K562 (cell line): ENCODE data around the gene UNC5C. TPM values are rescaled to one million over a fixed set of nuclear protein-coding genes. Genes with fewer than 3 reads are reported as not detected.

Source experiments
- ATAC-seq: fragments of 200-7000 bp; cut with Tn5 transposase; 3 replicates; pipeline ENCODE4 v1.9.1; 2020; ENCODE audit warnings: moderate library complexity
- BruUV-seq: library from RNA; stranded (reverse); fragments of 400-500 nt; replicated peaks from 2 replicates; lab custom pipeline; 2021; lab: Mats Ljungman, UMichigan
- CTCF ChIA-PET: fragments of 300-600 bp; formaldehyde crosslinking; extraction: SDS; loops from one replicate; lab custom pipeline; 2021; ENCODE audit warnings: low intra/inter-chr PET ratio; lab: Yijun Ruan, JAX
- POLR2A ChIA-PET: fragments of 300-600, 350-650 bp; sonication (Branson Sonifier 250); formaldehyde crosslinking; extraction: SDS; loops from one replicate; lab custom pipeline; 2021; ENCODE audit warnings: antibody characterized with exemption, inconsistent platforms; lab: Yijun Ruan, JAX
- DNase-seq, 4 experiments: peaks; one replicate each; pipeline versions ENCODE4 v3.0.0 to v3.0.0-alpha.2; 2011 to 2018; ENCODE audit warnings: low spot score in 3 of 4, mixed read lengths in 3 of 4; ENCODE audit errors: extremely low read depth in 1 of 4
- FAIRE-seq: peaks from 2 replicates; lab custom pipeline; 2011; peaks lifted over from hg19 to GRCh38; lab: Jason Lieb, UNC
- H2AFZ ChIP-seq: 2 replicates; pipeline ENCODE4 v1.6.0; 2011; ENCODE audit warnings: low read depth, low read length, control low read depth, inconsistent platforms
- H3K27ac ChIP-seq: fragments of 200-600 bp; 3 replicates; pipeline ENCODE4 v1.8.0; 2011; ENCODE audit warnings: low read depth, mild to moderate bottlenecking, control low read depth, inconsistent platforms, low read length, moderate library complexity, mixed read lengths; ENCODE audit errors: extremely low read depth
- H3K27me3 ChIP-seq, 2 experiments: fragments of 300-600 bp in 1 of 2; 2 replicates in 1 of 2; 3 replicates in 1 of 2; pipeline versions ENCODE4 v1.6.0 to v1.8.0; 2011; ENCODE audit warnings: inconsistent platforms in 2 of 2, low read length in 2 of 2, mild to moderate bottlenecking in 1 of 2, mixed read lengths in 1 of 2, moderate library complexity in 1 of 2; ENCODE audit not compliant: control insufficient read depth in 2 of 2, insufficient read depth in 2 of 2
- H3K36me3 ChIP-seq: fragments of 300-600 bp; 3 replicates; pipeline ENCODE4 v1.8.0; 2011; ENCODE audit warnings: mild to moderate bottlenecking, low read length, inconsistent platforms; ENCODE audit not compliant: control insufficient read depth, insufficient read depth
- H3K4me1 ChIP-seq, 2 experiments: fragments of 200-600 bp in 1 of 2; replicated peaks in 1 of 2; 2 replicates in 1 of 2; 3 replicates in 1 of 2; pipeline versions ENCODE4 v1.5.1 to v1.8.0; 2011; ENCODE audit warnings: inconsistent platforms in 2 of 2, low read length in 2 of 2, mild to moderate bottlenecking in 1 of 2, mixed read lengths in 1 of 2, moderate library complexity in 1 of 2; ENCODE audit not compliant: control insufficient read depth in 2 of 2, insufficient read depth in 2 of 2
- H3K4me2 ChIP-seq: 2 replicates; pipeline ENCODE4 v1.6.1; 2011; ENCODE audit warnings: low read length, control low read depth, inconsistent platforms, mixed read lengths; ENCODE audit not compliant: insufficient read depth
- H3K4me3 ChIP-seq: fragments of 200-600 bp; sonication (generic), shearing (Covaris generic); 2 replicates; pipeline ENCODE4 v1.5.1; 2016; ENCODE audit warnings: control low read depth, inconsistent platforms
- H3K79me2 ChIP-seq: fragments of 200-600 bp; 3 replicates; pipeline ENCODE4 v1.8.0; 2011; ENCODE audit warnings: low read length, inconsistent platforms; ENCODE audit not compliant: control insufficient read depth, insufficient read depth
- H3K9ac ChIP-seq, 2 experiments: 2 replicates each; pipeline versions ENCODE4 v1.6.0 to v1.6.1; 2011; ENCODE audit warnings: low read depth in 2 of 2, low read length in 2 of 2, control low read depth in 1 of 2, inconsistent platforms in 1 of 2, mild to moderate bottlenecking in 1 of 2, mixed read lengths in 1 of 2; ENCODE audit not compliant: insufficient read depth in 1 of 2
- H3K9me1 ChIP-seq: one replicate; pipeline ENCODE4 v1.6.0; 2011; ENCODE audit warnings: inconsistent platforms, mild to moderate bottlenecking, low read length, moderate library complexity; ENCODE audit not compliant: control insufficient read depth, insufficient read depth
- H3K9me3 ChIP-seq: replicated peaks from 2 replicates; pipeline ENCODE4 v1.5.1; 2011; ENCODE audit warnings: low read depth, low read length, inconsistent platforms; ENCODE audit not compliant: control insufficient read depth, insufficient read depth
- H4K20me1 ChIP-seq: replicated peaks from 2 replicates; pipeline ENCODE4 v1.6.1; 2011; ENCODE audit warnings: low read length, inconsistent platforms, mixed read lengths; ENCODE audit not compliant: control insufficient read depth, insufficient read depth
- ATF1 ChIP-seq, 2 experiments: fragments of 450-650 bp in 1 of 2; IDR thresholded peaks; 2 replicates each; pipeline ENCODE4 v1.6.1; 2016; ENCODE audit warnings: missing compliant biosample characterization in 1 of 2, missing genetic modification characterization in 1 of 2
- CREB3 ChIP-seq: fragments of 450-650 bp; conservative IDR thresholded peaks from 2 replicates; pipeline ENCODE4 v1.6.1; 2016; ENCODE audit warnings: missing genetic modification characterization, low read depth, mild to moderate bottlenecking, missing compliant biosample characterization, moderate library complexity
- ELF1 ChIP-seq: fragments of 200-800 bp; sonication (Bioruptor generic); IDR thresholded peaks from 2 replicates; pipeline ENCODE4 v1.6.1; 2016; ENCODE audit warnings: missing genetic modification characterization, missing compliant biosample characterization
- FOSL1 ChIP-seq: fragments of 200-800 bp; sonication (Bioruptor generic); conservative IDR thresholded peaks from 2 replicates; pipeline ENCODE4 v1.6.1; 2016; ENCODE audit warnings: missing genetic modification characterization, missing compliant biosample characterization
- FOXK2 ChIP-seq, 2 experiments: fragments of 450-650 bp; IDR thresholded peaks in 1 of 2; conservative IDR thresholded peaks in 1 of 2; 2 replicates each; pipeline ENCODE4 v1.6.1; 2016; ENCODE audit warnings: low read depth in 2 of 2, mild to moderate bottlenecking in 1 of 2
- HDAC6 ChIP-seq: IDR thresholded peaks from 2 replicates; pipeline ENCODE4 v1.6.1; 2012; ENCODE audit warnings: low read depth, mild to moderate bottlenecking, control low read depth, inconsistent platforms, low read length, moderate library complexity
- PYGO2 ChIP-seq: fragments of 450-650 bp; IDR thresholded peaks from 2 replicates; pipeline ENCODE4 v1.6.1; 2016; ENCODE audit warnings: mild to moderate bottlenecking, missing genetic modification characterization, moderate library complexity, missing compliant biosample characterization
- ZFP1 ChIP-seq: fragments of 450-650 bp; formaldehyde crosslinking; IDR thresholded peaks from 2 replicates; pipeline ENCODE4 v1.4.0; 2020; ENCODE audit warnings: mild to moderate bottlenecking, mixed read lengths
- ZFP36 ChIP-seq: fragments of 150-350 bp; IDR thresholded peaks from 2 replicates; pipeline ENCODE4 v1.6.1; 2018; ENCODE audit warnings: low read length, low read depth; ENCODE audit not compliant: partially characterized antibody
- ZKSCAN8 ChIP-seq: fragments of 200-800 bp; sonication (Bioruptor generic); IDR thresholded peaks from 2 replicates; pipeline ENCODE4 v1.6.1; 2016; ENCODE audit warnings: missing genetic modification characterization, missing compliant biosample characterization
- ZNF232 ChIP-seq: sonication (generic); formaldehyde crosslinking; IDR thresholded peaks from 2 replicates; pipeline ENCODE4 v1.8.0; 2022; ENCODE audit warnings: mild to moderate bottlenecking, missing genetic modification reagents
- WGBS: fragments of 100-300 bp; shearing (Covaris generic); methylation state at CpG from one replicate; pipeline ENCODE4 v1.1.6; 2016; ENCODE audit warnings: low coverage, mixed read lengths; ENCODE audit not compliant: insufficient coverage; ENCODE audit errors: missing lambda C conversion rate; 5-methylcytosine and 5-hydroxymethylcytosine counted together
- in situ Hi-C: fragments of 300-500 bp; cut with MboI; formaldehyde crosslinking; loops from 4 replicates; pipeline ENCODE4 v1.15.0; 2018; ENCODE audit warnings: inconsistent platforms, mixed read lengths
- intact Hi-C: fragments of 100-400 bp; cut with micrococcal nuclease; formaldehyde crosslinking; loops from 2 replicates; pipeline ENCODE4 v1.14.2; 2022
- polyA plus RNA-seq, 8 experiments: library from polyadenylated mRNA; depleted of rRNA in 4 of 8; stranded (reverse) in 5 of 8; unstranded in 3 of 8; fragments of >200 nt; fragmentation: Nextera tagmentation in 2 of 8; fragmentation: Illumina TruSeq in 1 of 8; extraction: Ambion mirVana in 2 of 8; extraction: Trizol in 1 of 8; gene quantifications; 2 replicates each; pipeline versions ENCODE4 v1.2.1 to v1.2.3, GENCODE V29; 2011 to 2014; ENCODE audit warnings: inconsistent platforms in 1 of 8, missing spikeins in 1 of 8
- total RNA-seq, 7 experiments: library from RNA; depleted of rRNA in 6 of 7; stranded (reverse); fragments of >200 nt in 6 of 7; fragmentation: Illumina TruSeq in 2 of 7; extraction: Trizol in 2 of 7; gene quantifications; 2 replicates each; pipeline versions ENCODE4 v1.2.1 to v1.2.3, GENCODE V29; 2011 to 2021; ENCODE audit warnings: low replicate concordance in 1 of 7
- TF ChIP-seq, protein P1 (sequence below): sonication (generic); formaldehyde crosslinking; IDR thresholded peaks from 2 replicates; pipeline ENCODE4 v1.8.0; 2023; ENCODE audit warnings: missing genetic modification reagents, mild to moderate bottlenecking, borderline replicate concordance
- TF ChIP-seq, protein P2 (sequence below): fragments of 250-450 bp; sonication (Bioruptor Pico); IDR thresholded peaks from 2 replicates; pipeline ENCODE4 v1.8.0; 2022; ENCODE audit warnings: inconsistent platforms, mild to moderate bottlenecking, moderate library complexity, borderline replicate concordance

Gene UNC5C
- total and polyA plus RNA-seq, 9 of the 15 experiments (the other 6 are each of a cell fraction or from before 2014, with no cell fraction given) = under 0.01 to 0.10 (median 0.03) TPM; not detected in 1

DNA sequence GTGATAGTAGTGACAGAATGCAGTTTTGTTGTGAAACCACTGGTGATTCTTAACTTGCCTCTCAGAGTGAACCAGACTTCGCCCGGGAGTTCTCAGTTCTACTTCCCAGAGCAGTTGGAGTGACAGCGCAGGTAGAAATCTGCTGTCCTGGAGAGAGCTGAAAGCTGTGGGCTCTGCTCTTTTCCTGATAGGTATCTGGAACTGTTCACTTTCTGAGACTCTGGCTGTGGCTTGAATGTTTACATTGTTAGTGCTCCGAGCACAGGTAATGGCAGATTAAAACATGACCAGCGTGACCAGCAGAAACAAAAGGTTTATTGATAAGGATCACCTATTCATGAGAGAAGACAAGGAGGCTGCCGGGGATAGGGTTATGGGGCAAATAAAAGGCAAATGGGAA lies 430.3 kb downstream of the UNC5C start (continued):
- TF ChIP-seq, protein P1, sequence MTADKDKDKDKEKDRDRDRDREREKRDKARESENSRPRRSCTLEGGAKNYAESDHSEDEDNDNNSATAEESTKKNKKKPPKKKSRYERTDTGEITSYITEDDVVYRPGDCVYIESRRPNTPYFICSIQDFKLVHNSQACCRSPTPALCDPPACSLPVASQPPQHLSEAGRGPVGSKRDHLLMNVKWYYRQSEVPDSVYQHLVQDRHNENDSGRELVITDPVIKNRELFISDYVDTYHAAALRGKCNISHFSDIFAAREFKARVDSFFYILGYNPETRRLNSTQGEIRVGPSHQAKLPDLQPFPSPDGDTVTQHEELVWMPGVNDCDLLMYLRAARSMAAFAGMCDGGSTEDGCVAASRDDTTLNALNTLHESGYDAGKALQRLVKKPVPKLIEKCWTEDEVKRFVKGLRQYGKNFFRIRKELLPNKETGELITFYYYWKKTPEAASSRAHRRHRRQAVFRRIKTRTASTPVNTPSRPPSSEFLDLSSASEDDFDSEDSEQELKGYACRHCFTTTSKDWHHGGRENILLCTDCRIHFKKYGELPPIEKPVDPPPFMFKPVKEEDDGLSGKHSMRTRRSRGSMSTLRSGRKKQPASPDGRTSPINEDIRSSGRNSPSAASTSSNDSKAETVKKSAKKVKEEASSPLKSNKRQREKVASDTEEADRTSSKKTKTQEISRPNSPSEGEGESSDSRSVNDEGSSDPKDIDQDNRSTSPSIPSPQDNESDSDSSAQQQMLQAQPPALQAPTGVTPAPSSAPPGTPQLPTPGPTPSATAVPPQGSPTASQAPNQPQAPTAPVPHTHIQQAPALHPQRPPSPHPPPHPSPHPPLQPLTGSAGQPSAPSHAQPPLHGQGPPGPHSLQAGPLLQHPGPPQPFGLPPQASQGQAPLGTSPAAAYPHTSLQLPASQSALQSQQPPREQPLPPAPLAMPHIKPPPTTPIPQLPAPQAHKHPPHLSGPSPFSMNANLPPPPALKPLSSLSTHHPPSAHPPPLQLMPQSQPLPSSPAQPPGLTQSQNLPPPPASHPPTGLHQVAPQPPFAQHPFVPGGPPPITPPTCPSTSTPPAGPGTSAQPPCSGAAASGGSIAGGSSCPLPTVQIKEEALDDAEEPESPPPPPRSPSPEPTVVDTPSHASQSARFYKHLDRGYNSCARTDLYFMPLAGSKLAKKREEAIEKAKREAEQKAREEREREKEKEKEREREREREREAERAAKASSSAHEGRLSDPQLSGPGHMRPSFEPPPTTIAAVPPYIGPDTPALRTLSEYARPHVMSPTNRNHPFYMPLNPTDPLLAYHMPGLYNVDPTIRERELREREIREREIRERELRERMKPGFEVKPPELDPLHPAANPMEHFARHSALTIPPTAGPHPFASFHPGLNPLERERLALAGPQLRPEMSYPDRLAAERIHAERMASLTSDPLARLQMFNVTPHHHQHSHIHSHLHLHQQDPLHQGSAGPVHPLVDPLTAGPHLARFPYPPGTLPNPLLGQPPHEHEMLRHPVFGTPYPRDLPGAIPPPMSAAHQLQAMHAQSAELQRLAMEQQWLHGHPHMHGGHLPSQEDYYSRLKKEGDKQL = no peak
- no peak for TF ChIP-seq ELF1 (tag)

DNA sequence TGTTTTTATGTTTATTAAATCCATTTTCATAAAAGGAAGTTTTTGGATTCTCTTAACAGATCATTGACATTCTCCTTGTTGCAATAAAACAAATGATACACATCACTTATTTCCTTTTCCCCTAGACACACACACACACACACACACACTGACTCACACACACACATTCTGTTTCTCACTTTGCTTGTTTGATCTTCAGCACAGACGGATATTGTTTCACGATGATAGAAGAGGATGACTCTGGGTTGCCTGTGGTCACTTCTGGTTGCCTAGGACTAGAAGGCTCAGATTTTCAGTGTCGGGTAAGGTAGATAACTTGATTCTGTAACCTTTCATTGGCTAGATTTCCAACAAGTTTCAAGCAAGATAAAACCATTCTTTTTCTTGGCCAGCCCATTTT lies 434.3 kb downstream of the UNC5C start:
- H2AFZ ChIP-seq = no peak overlapping the region
- no peak for FAIRE-seq
- H3K36me3 ChIP-seq = no peaks in the 10 kb centered on the region
- ChIA-PET POLR2A (interaction anchor here (0.8 kb wide), 1 partner anchor 290 kb away, joined by 3 read pairs; no protein-coding TSS in a partner anchor), CTCF (no interaction called here)
- H3K9ac ChIP-seq = no peak overlapping the region
- in situ Hi-C loops = loop anchor here (25.0 kb wide), 1 partner anchor 477 kb away; no protein-coding TSS in a partner anchor
- no peak for DNase-seq
- H3K79me2 ChIP-seq = no peaks in the 10 kb centered on the region
- no peaks in the 10 kb centered on the region for H3K9me1 ChIP-seq
- no peak overlapping the region for H3K27ac ChIP-seq
- WGBS = 3% methylated on average over 3 of the region's 3 CpGs
- no peaks in the 10 kb centered on the region for H3K4me1 ChIP-seq
- intact Hi-C loops = no loop called here
- no TSS peak for BruUV-seq
- no peak overlapping the region for H3K4me3 ChIP-seq
- no peak for ATAC-seq
- H3K9me3 ChIP-seq = no peaks in the 10 kb centered on the region
- H3K27me3 ChIP-seq = no peaks in the 10 kb centered on the region
- no peaks in the 10 kb centered on the region for H4K20me1 ChIP-seq
- no peak overlapping the region for H3K4me2 ChIP-seq
- TF ChIP-seq CREB3 (tag) = no peak
- TF ChIP-seq FOXK2 (conservative IDR thresholded peaks at IDR 0.05 in 1 of 2, IDR thresholded peaks at IDR 0.05 in 1 of 2; ENCODE audit: low read depth in 2 of 2) = no peak
- TF ChIP-seq ATF1 (CRISPR knock-in tag; IDR thresholded peaks at IDR 0.05) = no peak
- no peak for TF ChIP-seq ATF1 (tag; IDR thresholded peaks at IDR 0.05)
- no peak for TF ChIP-seq PYGO2
- no peak for TF ChIP-seq ZKSCAN8 (CRISPR knock-in tag)
- TF ChIP-seq, protein P2, sequence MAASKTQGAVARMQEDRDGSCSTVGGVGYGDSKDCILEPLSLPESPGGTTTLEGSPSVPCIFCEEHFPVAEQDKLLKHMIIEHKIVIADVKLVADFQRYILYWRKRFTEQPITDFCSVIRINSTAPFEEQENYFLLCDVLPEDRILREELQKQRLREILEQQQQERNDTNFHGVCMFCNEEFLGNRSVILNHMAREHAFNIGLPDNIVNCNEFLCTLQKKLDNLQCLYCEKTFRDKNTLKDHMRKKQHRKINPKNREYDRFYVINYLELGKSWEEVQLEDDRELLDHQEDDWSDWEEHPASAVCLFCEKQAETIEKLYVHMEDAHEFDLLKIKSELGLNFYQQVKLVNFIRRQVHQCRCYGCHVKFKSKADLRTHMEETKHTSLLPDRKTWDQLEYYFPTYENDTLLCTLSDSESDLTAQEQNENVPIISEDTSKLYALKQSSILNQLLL (CRISPR knock-in tag) = no peak
- no peak for TF ChIP-seq HDAC6
- TF ChIP-seq ZFP1 (CRISPR knock-in tag) = no peak
- TF ChIP-seq ZNF232 = no peak
- no peak for TF ChIP-seq ZFP36
- no peak for TF ChIP-seq FOSL1 (tag)
